Bronchial epithelial cell (primary cell): ENCODE measurements around the gene SRGAP1. TPM values are rescaled to one million over a fixed set of nuclear protein-coding genes. Genes with fewer than 3 reads are reported as not detected.

Source experiments
- DNase-seq: peaks from one replicate; pipeline ENCODE4 v3.0.0-alpha.2; 2010; ENCODE audit warnings: low read depth
- FAIRE-seq: peaks from 2 replicates; lab custom pipeline; 2011; peaks lifted over from hg19 to GRCh38; lab: Jason Lieb, UNC
- H3K27me3 ChIP-seq: 2 replicates; pipeline ENCODE4 v1.5.1; 2011; ENCODE audit warnings: low read length; ENCODE audit not compliant: control insufficient read depth, insufficient read depth
- H3K36me3 ChIP-seq: 2 replicates; pipeline ENCODE4 v1.5.1; 2011; ENCODE audit warnings: low read length; ENCODE audit not compliant: control insufficient read depth, insufficient read depth
- H3K4me3 ChIP-seq: 2 replicates; pipeline ENCODE4 v1.5.1; 2011; ENCODE audit warnings: mild to moderate bottlenecking, low read depth, low read length, control low read depth
- CTCF ChIP-seq: IDR thresholded peaks from 2 replicates; pipeline ENCODE4 v1.5.1; 2011; ENCODE audit warnings: mild to moderate bottlenecking, moderate library complexity, low read length, control low read depth, inconsistent platforms; ENCODE audit not compliant: insufficient read depth, severe bottlenecking
- total RNA-seq: library from RNA; depleted of rRNA; stranded (reverse); fragments of >200 nt; gene quantifications from 2 replicates; pipeline ENCODE4 v1.2.1, GENCODE V29; 2014

SRGAP1 gene
- total RNA-seq, 1 donor from 2014 or later: 4.5 TPM

GRCh38 chr12:63963868-63964267 is 119.4 kb downstream of the SRGAP1 start:
- no peak for TF ChIP-seq CTCF
- no peak for FAIRE-seq
- DNase-seq: no peak
- peaks cover 2% of the 10 kb centered on the region for H3K36me3 ChIP-seq
- H3K27me3 ChIP-seq: no peaks in the 10 kb centered on the region
- no peak overlapping the region for H3K4me3 ChIP-seq

DNA sequence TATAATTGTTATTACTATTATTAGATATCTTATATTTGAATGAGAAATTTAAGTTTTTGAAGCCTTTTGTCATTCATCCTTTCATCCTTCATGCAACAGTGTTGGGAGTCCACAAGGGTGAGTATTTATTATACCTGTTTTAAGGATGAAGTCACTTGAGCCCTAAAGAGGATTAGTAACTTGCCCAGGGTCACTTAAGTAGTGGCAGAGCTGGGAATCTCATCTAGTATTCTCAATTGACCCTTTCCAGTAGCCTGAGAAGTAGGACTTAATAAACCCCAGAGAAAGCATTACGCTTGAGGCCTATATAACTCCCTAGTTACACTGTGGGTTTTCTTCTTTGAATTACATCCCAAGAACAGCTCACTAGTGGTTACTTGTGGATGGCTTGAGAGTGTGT is 119.8 kb downstream of the SRGAP1 start:
- Histone ChIP-seq H3K36me3 (peaks cover 2% of the 10 kb centered on the region), H3K4me3 (no peak overlapping the region), H3K27me3 (no peaks in the 10 kb centered on the region)
- no peak for TF ChIP-seq CTCF
- FAIRE-seq (no peak), DNase-seq (no peak)

- Histone ChIP-seq H3K4me3 (no peak overlapping the region), H3K36me3 (no peaks in the 10 kb centered on the region), H3K27me3 (no peaks in the 10 kb centered on the region)
- FAIRE-seq: no peak
- no peak for TF ChIP-seq CTCF
- DNase-seq: no peak
These were observed 121.6 kb downstream of the SRGAP1 start for GRCh38 chr12:63965936-63966605.

DNA sequence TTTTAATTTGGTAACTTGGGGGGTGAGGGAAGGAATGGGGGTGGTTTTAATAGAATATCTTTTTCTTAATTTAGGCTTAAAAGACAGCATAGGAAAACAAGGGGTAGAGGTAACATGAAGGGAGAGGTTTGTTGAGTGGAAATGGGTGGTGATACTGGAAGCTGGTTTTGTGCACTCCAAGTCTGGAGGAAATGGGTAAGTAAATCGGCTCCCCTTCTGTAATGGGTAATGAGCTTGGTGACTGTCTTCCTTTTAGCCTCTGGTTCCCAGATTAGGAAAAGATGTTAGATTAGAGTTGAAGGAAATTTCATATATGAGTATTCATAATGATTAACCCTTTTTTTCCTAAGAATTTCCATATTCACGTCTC is 122.1 kb downstream of the SRGAP1 start:
- Histone ChIP-seq H3K4me3 (no peak overlapping the region), H3K36me3 (no peaks in the 10 kb centered on the region), H3K27me3 (no peaks in the 10 kb centered on the region)
- no peak for FAIRE-seq
- TF ChIP-seq CTCF: no peak
- DNase-seq: no peak

DNA sequence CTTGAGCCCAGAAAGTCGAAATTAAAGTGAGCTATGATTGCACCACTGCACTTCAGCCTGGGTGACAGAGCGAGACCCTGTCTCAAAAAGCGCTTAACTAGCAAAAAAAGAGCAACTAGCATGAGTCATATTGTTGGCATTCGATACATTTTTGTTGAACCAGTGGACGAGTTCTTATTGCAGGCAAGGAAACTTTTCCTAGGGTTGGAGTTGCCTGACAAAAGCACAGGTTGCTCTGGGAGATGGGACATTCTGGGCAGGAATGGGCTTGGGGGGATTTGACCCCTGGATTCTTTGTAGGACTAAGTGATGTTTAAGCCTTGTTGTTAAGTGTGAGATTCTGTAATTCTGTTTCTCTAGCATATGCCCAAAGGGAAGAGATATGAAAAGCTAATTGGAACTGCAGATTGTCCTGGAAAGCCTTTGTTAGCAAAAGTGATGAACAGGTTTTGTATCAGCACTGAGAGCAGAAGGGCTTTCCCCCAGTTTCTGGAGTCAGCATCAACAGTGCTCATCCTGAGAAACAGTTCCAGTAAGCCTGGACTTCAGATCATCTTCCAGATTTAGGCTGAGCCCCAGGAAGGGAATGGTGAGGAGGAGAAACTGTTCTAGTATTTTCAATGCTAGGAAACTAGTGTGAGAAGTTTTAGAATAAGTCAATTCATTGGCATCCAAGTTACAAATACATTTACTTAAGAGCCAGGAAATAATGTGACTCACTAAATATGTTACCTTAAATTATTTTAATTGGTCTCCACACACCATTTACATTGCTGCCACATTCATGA is 123.1 kb downstream of the SRGAP1 start:
- FAIRE-seq: no peak
- TF ChIP-seq CTCF: no peak
- H3K36me3 ChIP-seq: no peaks in the 10 kb centered on the region
- H3K4me3 ChIP-seq: no peak overlapping the region
- H3K27me3 ChIP-seq: no peaks in the 10 kb centered on the region
- DNase-seq: peak; percentile 48
